B cell (primary cell): ENCODE measurements around the gene OR52B2.
"Not testable (repeated sequence)": the region's sequence is repeated elsewhere in the genome, so short reads cannot be mapped to it uniquely, and the experiment has no call there.

ENCODE experiments used
- EZH2 ChIP-seq: IDR thresholded peaks from 2 replicates; pipeline ENCODE4 v1.6.1; 2012; ENCODE audit warnings: borderline replicate concordance, low read depth, mild to moderate bottlenecking, moderate library complexity, low read length; ENCODE audit not compliant: insufficient read depth, poor library complexity, severe bottlenecking
- TF ChIP-seq, protein P1 (sequence below): fragments of 200-600 bp; IDR thresholded peaks from one replicate; pipeline ENCODE4 v1.8.0; 2022; ENCODE audit warnings: antibody characterized with exemption, mild to moderate bottlenecking

DNA sequence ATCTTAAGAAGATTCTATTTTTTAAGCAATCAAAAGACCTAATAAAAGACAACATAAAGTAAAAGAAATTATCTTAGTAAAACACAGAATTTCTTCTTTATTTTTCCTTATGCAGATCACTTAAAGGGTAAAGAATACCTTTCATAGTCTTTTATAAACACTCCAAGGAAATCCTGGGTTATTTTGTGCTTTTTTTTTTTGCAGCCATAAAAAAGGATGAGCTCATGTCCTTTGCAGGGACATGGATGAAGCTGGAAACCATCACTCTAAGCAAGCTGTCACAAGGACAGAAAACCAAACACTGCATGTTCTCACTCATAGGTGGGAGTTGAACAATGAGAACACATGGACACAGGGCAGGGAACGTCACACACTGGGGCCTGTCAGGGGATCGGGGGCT, 34.2 kb downstream of the OR52B2 start:
- TF ChIP-seq, protein P1, sequence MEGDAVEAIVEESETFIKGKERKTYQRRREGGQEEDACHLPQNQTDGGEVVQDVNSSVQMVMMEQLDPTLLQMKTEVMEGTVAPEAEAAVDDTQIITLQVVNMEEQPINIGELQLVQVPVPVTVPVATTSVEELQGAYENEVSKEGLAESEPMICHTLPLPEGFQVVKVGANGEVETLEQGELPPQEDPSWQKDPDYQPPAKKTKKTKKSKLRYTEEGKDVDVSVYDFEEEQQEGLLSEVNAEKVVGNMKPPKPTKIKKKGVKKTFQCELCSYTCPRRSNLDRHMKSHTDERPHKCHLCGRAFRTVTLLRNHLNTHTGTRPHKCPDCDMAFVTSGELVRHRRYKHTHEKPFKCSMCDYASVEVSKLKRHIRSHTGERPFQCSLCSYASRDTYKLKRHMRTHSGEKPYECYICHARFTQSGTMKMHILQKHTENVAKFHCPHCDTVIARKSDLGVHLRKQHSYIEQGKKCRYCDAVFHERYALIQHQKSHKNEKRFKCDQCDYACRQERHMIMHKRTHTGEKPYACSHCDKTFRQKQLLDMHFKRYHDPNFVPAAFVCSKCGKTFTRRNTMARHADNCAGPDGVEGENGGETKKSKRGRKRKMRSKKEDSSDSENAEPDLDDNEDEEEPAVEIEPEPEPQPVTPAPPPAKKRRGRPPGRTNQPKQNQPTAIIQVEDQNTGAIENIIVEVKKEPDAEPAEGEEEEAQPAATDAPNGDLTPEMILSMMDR, result not testable (repeated sequence)
- not testable (repeated sequence) for TF ChIP-seq EZH2
